H1 (cell line): ENCODE results near the gene RPN2. TPM values are rescaled to one million over a fixed set of nuclear protein-coding genes. Genes with fewer than 3 reads are reported as not detected.

Experiments used
- CTCF ChIA-PET: fragments of 300-600 bp; sonication (Branson Sonifier 250); formaldehyde crosslinking; loops from one replicate; lab custom pipeline; 2021; ENCODE audit not compliant: partially characterized antibody; lab: Charles Lee
- POLR2A ChIA-PET: fragments of 300-600 bp; sonication (Branson Sonifier 250); formaldehyde crosslinking; loops from one replicate; lab custom pipeline; 2021; ENCODE audit warnings: inconsistent platforms; ENCODE audit not compliant: partially characterized antibody; lab: Charles Lee
- DNase-seq, 2 experiments: peaks; one replicate each; pipeline versions ENCODE4 v3.0.0 to v3.0.0-alpha.2; 2010 to 2022; ENCODE audit warnings: low spot score in 2 of 2, low read depth in 1 of 2, mixed read lengths in 1 of 2
- FAIRE-seq: peaks from 2 replicates; lab custom pipeline; 2011; peaks lifted over from hg19 to GRCh38; lab: Jason Lieb, UNC
- H2AFZ ChIP-seq: 2 replicates; pipeline ENCODE4 v1.8.1; 2012; ENCODE audit warnings: low read length, inconsistent platforms
- H2AK5ac ChIP-seq: 2 replicates; pipeline ENCODE4 v1.6.1; 2013; ENCODE audit warnings: low read depth, low read length
- H2BK120ac ChIP-seq: replicated peaks from 2 replicates; pipeline ENCODE3; 2013; ENCODE audit warnings: low read depth, low read length, inconsistent platforms
- H2BK12ac ChIP-seq: 2 replicates; pipeline ENCODE4 v1.6.1; 2013; ENCODE audit warnings: low read depth, low read length
- H2BK15ac ChIP-seq: 2 replicates; pipeline ENCODE4 v1.6.1; 2013; ENCODE audit warnings: low read length
- H2BK20ac ChIP-seq: 2 replicates; pipeline ENCODE4 v1.6.1; 2013; ENCODE audit warnings: low read length
- H2BK5ac ChIP-seq: 2 replicates; pipeline ENCODE4 v1.6.1; 2013; ENCODE audit warnings: low read depth, low read length
- H3K14ac ChIP-seq: 2 replicates; pipeline ENCODE4 v1.6.1; 2013; ENCODE audit warnings: inconsistent platforms; ENCODE audit not compliant: insufficient read length
- H3K18ac ChIP-seq: 2 replicates; pipeline ENCODE4 v1.6.1; 2013; ENCODE audit warnings: low read length; ENCODE audit errors: extremely low read depth
- H3K23ac ChIP-seq: 2 replicates; pipeline ENCODE4 v1.6.1; 2013; ENCODE audit warnings: inconsistent platforms; ENCODE audit not compliant: insufficient read length
- H3K23me2 ChIP-seq: 2 replicates; pipeline ENCODE4 v1.6.1; 2013; ENCODE audit warnings: low read depth, low read length
- H3K27ac ChIP-seq: 2 replicates; pipeline ENCODE4 v1.6.1; 2011; ENCODE audit warnings: low read depth, low read length, inconsistent platforms
- H3K27me3 ChIP-seq, 4 experiments: replicated peaks in 1 of 4; 1 replicate in 1 of 4; 2 replicates in 3 of 4; pipeline versions ENCODE4 v1.6.1 to v1.8.1; 2011 to 2013; ENCODE audit warnings: low read length in 3 of 4, mild to moderate bottlenecking in 3 of 4, inconsistent platforms in 2 of 4, mixed read lengths in 2 of 4, moderate library complexity in 1 of 4; ENCODE audit not compliant: control insufficient read depth in 3 of 4, insufficient read depth in 3 of 4; ENCODE audit errors: extremely low read depth in 1 of 4
- H3K36me3 ChIP-seq, 4 experiments: 2 replicates each; pipeline versions ENCODE4 v1.6.1 to v1.8.1; 2011 to 2013; ENCODE audit warnings: mild to moderate bottlenecking in 4 of 4, low read length in 3 of 4, moderate library complexity in 2 of 4, control low read depth in 1 of 4, inconsistent platforms in 1 of 4; ENCODE audit not compliant: insufficient read depth in 4 of 4, control insufficient read depth in 2 of 4
- H3K4ac ChIP-seq: replicated peaks from 2 replicates; pipeline ENCODE3; 2013; ENCODE audit warnings: low read length, low read depth, mixed read lengths, inconsistent platforms; ENCODE audit not compliant: insufficient read length
- H3K4me1 ChIP-seq, 4 experiments: replicated peaks in 1 of 4; 1 replicate in 1 of 4; 2 replicates in 3 of 4; pipeline versions ENCODE4 v1.6.1 to v1.8.1; 2011 to 2013; ENCODE audit warnings: low read length in 3 of 4, inconsistent platforms in 2 of 4, mixed read lengths in 1 of 4; ENCODE audit not compliant: insufficient read depth in 4 of 4, control insufficient read depth in 3 of 4
- H3K4me2 ChIP-seq, 2 experiments: 2 replicates each; pipeline versions ENCODE4 v1.6.1 to v1.8.1; 2011 to 2013; ENCODE audit warnings: low read depth in 2 of 2, low read length in 2 of 2, control low read depth in 1 of 2, inconsistent platforms in 1 of 2, mild to moderate bottlenecking in 1 of 2; ENCODE audit not compliant: insufficient read depth in 1 of 2
- H3K4me3 ChIP-seq, 4 experiments: fragments of 200-600, 300-600 bp in 1 of 4; sonication (generic), shearing (Covaris generic), sonication (Bioruptor Twin) in 1 of 4; 2 replicates each; pipeline versions ENCODE4 v1.5.1 to v1.8.1; 2011 to 2016; ENCODE audit warnings: low read length in 4 of 4, low read depth in 3 of 4, control low read depth in 2 of 4, inconsistent platforms in 2 of 4, mild to moderate bottlenecking in 2 of 4, mixed read lengths in 1 of 4, moderate library complexity in 1 of 4; ENCODE audit not compliant: insufficient read depth in 2 of 4; ENCODE audit errors: extremely low read depth in 1 of 4
- H3K56ac ChIP-seq: replicated peaks from 2 replicates; pipeline ENCODE3; 2013; ENCODE audit warnings: low read depth, mild to moderate bottlenecking, mixed read lengths, low read length, inconsistent platforms; ENCODE audit not compliant: insufficient read length
- H3K79me1 ChIP-seq: 2 replicates; pipeline ENCODE4 v1.6.1; 2013; ENCODE audit warnings: low read depth, low read length, control low read depth
- H3K79me2 ChIP-seq, 2 experiments: 2 replicates each; pipeline versions ENCODE4 v1.6.1 to v1.8.1; 2012 to 2013; ENCODE audit warnings: low read length in 2 of 2, mild to moderate bottlenecking in 2 of 2, inconsistent platforms in 1 of 2; ENCODE audit not compliant: insufficient read depth in 2 of 2, control insufficient read depth in 1 of 2
- H3K9ac ChIP-seq, 4 experiments: replicated peaks in 1 of 4; 1 replicate in 1 of 4; 2 replicates in 3 of 4; pipeline versions ENCODE4 v1.6.1 to v1.8.1; 2011 to 2013; ENCODE audit warnings: low read depth in 3 of 4, low read length in 3 of 4, control low read depth in 2 of 4, mild to moderate bottlenecking in 2 of 4, moderate library complexity in 2 of 4, inconsistent platforms in 1 of 4; ENCODE audit errors: extremely low read depth in 1 of 4
- H3K9me3 ChIP-seq, 2 experiments: 2 replicates each; pipeline versions ENCODE4 v1.6.1 to v1.8.1; 2012 to 2013; ENCODE audit warnings: mild to moderate bottlenecking in 2 of 2, moderate library complexity in 2 of 2, control low read depth in 1 of 2, inconsistent platforms in 1 of 2, low read depth in 1 of 2, low read length in 1 of 2, mixed read lengths in 1 of 2; ENCODE audit not compliant: insufficient read depth in 2 of 2
- H4K20me1 ChIP-seq, 2 experiments: replicated peaks in 1 of 2; 2 replicates each; pipeline versions ENCODE3 to v1.8.1; 2011 to 2013; ENCODE audit warnings: inconsistent platforms in 2 of 2, low read length in 2 of 2, mild to moderate bottlenecking in 1 of 2; ENCODE audit not compliant: insufficient read depth in 2 of 2, control insufficient read depth in 1 of 2
- H4K5ac ChIP-seq: 2 replicates; pipeline ENCODE4 v1.6.1; 2013; ENCODE audit warnings: low read length, low read depth, mixed read lengths, inconsistent platforms; ENCODE audit not compliant: insufficient read length
- H4K8ac ChIP-seq: 2 replicates; pipeline ENCODE4 v1.8.0; 2013; ENCODE audit warnings: mild to moderate bottlenecking, moderate library complexity, low read length, inconsistent platforms; ENCODE audit not compliant: insufficient read depth; ENCODE audit errors: extremely low read depth
- H4K91ac ChIP-seq: replicated peaks from 2 replicates; pipeline ENCODE3; 2013; ENCODE audit warnings: low read length, mixed read lengths, inconsistent platforms; ENCODE audit not compliant: insufficient read length
- NANOG ChIP-seq: IDR thresholded peaks from 2 replicates; pipeline ENCODE4 v1.6.1; 2011; ENCODE audit warnings: low read length, low read depth, mild to moderate bottlenecking, inconsistent platforms; ENCODE audit not compliant: insufficient read depth, poor library complexity, severe bottlenecking
- WGBS, 2 experiments: shearing (Covaris generic) in 1 of 2; methylation state at CpG; one replicate each; pipeline versions ENCODE4 v1.1.6 to v1.1.7; 2013 to 2015; ENCODE audit warnings: low lambda C conversion rate in 2 of 2, mixed read lengths in 2 of 2, inconsistent platforms in 1 of 2, low coverage in 1 of 2, missing lambda C conversion rate in 1 of 2; ENCODE audit not compliant: insufficient replicate concordance in 2 of 2, insufficient coverage in 1 of 2, insufficient read length in 1 of 2; ENCODE audit errors: extremely low coverage in 1 of 2, missing lambda C conversion rate in 1 of 2; 5-methylcytosine and 5-hydroxymethylcytosine counted together
- polyA plus RNA-seq, 7 experiments: library from polyadenylated mRNA; depleted of rRNA in 3 of 7; stranded (reverse) in 5 of 7; unstranded in 2 of 7; fragments of >200 nt in 5 of 7; fragments of 200-250 nt in 2 of 7; gene quantifications; 1 replicate in 5 of 7; 2 replicates in 1 of 7; 4 replicates in 1 of 7; pipeline versions ENCODE4 v1.2.1 to v1.2.3, GENCODE V29; 2011 to 2013; ENCODE audit warnings: missing spikeins in 2 of 7, mixed read lengths in 2 of 7
- total RNA-seq: library from RNA; stranded (reverse); fragmentation: NEBNext Ultra II Directional; extraction: Animal tissue kit (Norgen Biotek cat#: 25700); gene quantifications from 2 replicates; pipeline ENCODE4 v1.2.1, GENCODE V29; 2021

Gene RPN2
- total and polyA plus RNA-seq, 2 of the 8 experiments (the other 6 are each of a cell fraction or from before 2014, with no cell fraction given) = 236 to 379 TPM

DNA sequence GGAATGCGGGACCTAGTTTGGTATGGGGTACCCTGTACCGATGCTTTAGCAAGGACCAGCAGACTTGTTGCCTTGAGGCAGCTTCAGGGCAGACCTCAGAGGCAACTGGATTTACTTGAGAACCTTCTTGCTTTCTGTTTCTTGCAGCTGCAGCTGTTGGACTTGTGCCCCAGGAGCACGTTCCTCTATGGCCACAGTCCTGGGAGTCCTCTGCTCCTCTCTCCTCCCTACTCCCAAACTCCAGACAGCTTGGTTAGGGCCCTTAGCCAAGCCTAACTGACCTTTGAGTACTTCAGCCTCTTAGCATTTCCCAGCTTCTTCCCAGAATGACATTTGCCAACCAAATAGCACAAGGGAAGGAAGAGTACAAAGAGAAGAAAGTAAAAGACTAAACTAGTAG, 47.8 kb downstream of the RPN2 start:
- no peak overlapping the region for H3K4me3 ChIP-seq
- no peaks in the 10 kb centered on the region; a peak in 1 of 7 replicates for H3K27me3 ChIP-seq
- H3K27ac ChIP-seq = no peak overlapping the region
- CTCF ChIA-PET = interaction anchor here (0.8 to 3.9 kb wide), 4 partner anchors 11 to 35 kb away, joined by 3 to 22 read pairs (median 5); no protein-coding TSS in a partner anchor
- no peak overlapping the region for H3K9ac ChIP-seq
- H3K14ac ChIP-seq = no peak overlapping the region
- H4K91ac ChIP-seq = no peak overlapping the region
- H3K36me3 ChIP-seq = peaks cover 30 to 91% (median 65%) of the 10 kb centered on the region in 4 experiments
- no peak overlapping the region for H2BK15ac ChIP-seq
- POLR2A ChIA-PET = interaction anchor here (1.6 kb wide), 1 partner anchor 47 kb away, joined by 4 read pairs; the partner anchor contains the start of genes MROH8 and RPN2
- no peak overlapping the region for H4K8ac ChIP-seq
- no peak for DNase-seq
- H3K79me2 ChIP-seq = no peaks in the 10 kb centered on the region
- no peak overlapping the region for H3K23ac ChIP-seq
- no peaks in the 10 kb centered on the region for H3K9me3 ChIP-seq
- no peak overlapping the region for H3K18ac ChIP-seq
- H2BK120ac ChIP-seq = no peak overlapping the region
- H3K23me2 ChIP-seq = no peaks in the 10 kb centered on the region
- H3K4me2 ChIP-seq = no peak overlapping the region
- H2AK5ac ChIP-seq = no peak overlapping the region
- no peak overlapping the region for H3K56ac ChIP-seq
- FAIRE-seq = no peak
- peaks cover 4% of the 10 kb centered on the region in 2 experiments for H4K20me1 ChIP-seq
- no peak overlapping the region for H4K5ac ChIP-seq
- H2BK12ac ChIP-seq = no peak overlapping the region
- H2BK5ac ChIP-seq = no peak overlapping the region
- H3K79me1 ChIP-seq = peaks cover 3% of the 10 kb centered on the region
- 87% methylated on average over 3 of the region's 3 CpGs; no CpG with 5 or more reads in 1 of the 2 experiments for WGBS, 2 experiments
- no peak overlapping the region for H2BK20ac ChIP-seq
- H2AFZ ChIP-seq = no peak overlapping the region
- H3K4ac ChIP-seq = no peak overlapping the region
- H3K4me1 ChIP-seq = peaks cover 7 to 29% (median 14%) of the 10 kb centered on the region in 4 experiments; a peak in 6 of 7 replicates
- no peak for TF ChIP-seq NANOG
